CD4-positive, alpha-beta memory T cell (primary cell): ENCODE results near the gene ASIC5. TPM values are rescaled to one million over a fixed set of nuclear protein-coding genes. Genes with fewer than 3 reads are reported as not detected.

Experiments
- CTCF ChIA-PET: fragments of 350-600 bp; sonication (Branson Sonifier 250); formaldehyde crosslinking; loops from one replicate; lab custom pipeline; 2021; ENCODE audit warnings: inconsistent platforms; ENCODE audit not compliant: partially characterized antibody; lab: Charles Lee
- POLR2A ChIA-PET: fragments of 350-600 bp; sonication (Branson Sonifier 250); formaldehyde crosslinking; loops from one replicate; lab custom pipeline; 2021; ENCODE audit not compliant: partially characterized antibody; lab: Charles Lee
- DNase-seq, 5 donors: peaks; one replicate each; pipeline versions ENCODE4 v3.0.0 to v3.0.0-alpha.2; 2020 to 2022; ENCODE audit warnings: mixed read lengths in 1 of 5
- H3K27ac ChIP-seq: one replicate; pipeline ENCODE4 v1.7.0; 2013; ENCODE audit warnings: low read depth, low read length
- H3K27me3 ChIP-seq: 2 replicates; pipeline ENCODE4 v1.7.0; 2013; ENCODE audit warnings: mild to moderate bottlenecking, low read length, moderate library complexity; ENCODE audit not compliant: insufficient read depth
- H3K36me3 ChIP-seq: 2 replicates; pipeline ENCODE4 v1.7.0; 2013; ENCODE audit warnings: mild to moderate bottlenecking, low read length, moderate library complexity; ENCODE audit not compliant: insufficient read depth
- H3K4me1 ChIP-seq: 2 replicates; pipeline ENCODE4 v1.7.0; 2013; ENCODE audit warnings: mild to moderate bottlenecking, low read length, moderate library complexity; ENCODE audit not compliant: insufficient read depth
- H3K4me3 ChIP-seq, 2 donors: one replicate each; pipeline ENCODE4 v1.7.0; 2013; ENCODE audit warnings: low read length in 2 of 2, mild to moderate bottlenecking in 1 of 2
- H3K9me3 ChIP-seq, 2 donors: one replicate each; pipeline ENCODE4 v1.7.0; 2013; ENCODE audit warnings: low read length in 2 of 2, control low read depth in 1 of 2; ENCODE audit not compliant: control insufficient read depth in 1 of 2
- H3K27ac Mint-ChIP-seq, 7 donors: one replicate each; pipeline ENCODE4 v1.8.0; 2020 to 2021; ENCODE audit warnings: mixed read lengths in 7 of 7, mild to moderate bottlenecking in 6 of 7, inconsistent platforms in 3 of 7, moderate library complexity in 3 of 7
- H3K27me3 Mint-ChIP-seq, 2 donors: one replicate each; pipeline ENCODE4 v1.8.0; 2020 to 2021; ENCODE audit warnings: mixed read lengths in 2 of 2
- H3K36me3 Mint-ChIP-seq, 2 donors: one replicate each; pipeline ENCODE4 v1.8.0; 2020 to 2021; ENCODE audit warnings: mixed read lengths in 2 of 2, inconsistent platforms in 1 of 2, mild to moderate bottlenecking in 1 of 2
- H3K4me1 Mint-ChIP-seq, 4 donors: one replicate each; pipeline ENCODE4 v1.8.0; 2020 to 2021; ENCODE audit warnings: mixed read lengths in 4 of 4, mild to moderate bottlenecking in 1 of 4
- H3K4me3 Mint-ChIP-seq, 8 donors: one replicate each; pipeline ENCODE4 v1.8.0; 2020 to 2021; ENCODE audit warnings: mixed read lengths in 8 of 8, mild to moderate bottlenecking in 7 of 8, moderate library complexity in 6 of 8, inconsistent platforms in 3 of 8
- H3K9me3 Mint-ChIP-seq, 8 donors: one replicate each; pipeline ENCODE4 v1.8.0; 2020 to 2021; ENCODE audit warnings: mixed read lengths in 8 of 8, mild to moderate bottlenecking in 5 of 8, inconsistent platforms in 3 of 8, moderate library complexity in 1 of 8
- intact Hi-C: fragments of 100-400 bp; cut with micrococcal nuclease; formaldehyde crosslinking; loops from one replicate; pipeline ENCODE4 v1.15.1; 2023
- polyA plus RNA-seq, 2 donors: library from polyadenylated mRNA; unstranded; fragments of 300-500 nt; fragmentation: Illumina TruSeq; gene quantifications; one replicate each; pipeline ENCODE4 v1.2.3, GENCODE V29; 2021
- total RNA-seq, 2 experiments: library from RNA; stranded (reverse); gene quantifications; one replicate each; pipeline ENCODE4 v1.2.3, GENCODE V29; 2021

ASIC5 gene, protein sequence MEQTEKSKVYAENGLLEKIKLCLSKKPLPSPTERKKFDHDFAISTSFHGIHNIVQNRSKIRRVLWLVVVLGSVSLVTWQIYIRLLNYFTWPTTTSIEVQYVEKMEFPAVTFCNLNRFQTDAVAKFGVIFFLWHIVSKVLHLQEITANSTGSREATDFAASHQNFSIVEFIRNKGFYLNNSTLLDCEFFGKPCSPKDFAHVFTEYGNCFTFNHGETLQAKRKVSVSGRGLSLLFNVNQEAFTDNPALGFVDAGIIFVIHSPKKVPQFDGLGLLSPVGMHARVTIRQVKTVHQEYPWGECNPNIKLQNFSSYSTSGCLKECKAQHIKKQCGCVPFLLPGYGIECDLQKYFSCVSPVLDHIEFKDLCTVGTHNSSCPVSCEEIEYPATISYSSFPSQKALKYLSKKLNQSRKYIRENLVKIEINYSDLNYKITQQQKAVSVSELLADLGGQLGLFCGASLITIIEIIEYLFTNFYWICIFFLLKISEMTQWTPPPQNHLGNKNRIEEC
- total RNA-seq (not detected), polyA plus RNA-seq (not detected)

GRCh38 chr4:155866177-155866576 is at the start of gene ASIC5:
Gene ASIC5 (minus strand): TSS chr4:155866277. CDS start chr4:155866226, 51 bp downstream.
- POLR2A ChIA-PET: no interaction called here
- intact Hi-C loops: no loop called here
- no peaks in the 10 kb centered on the region for H3K36me3 Mint-ChIP-seq

DNA sequence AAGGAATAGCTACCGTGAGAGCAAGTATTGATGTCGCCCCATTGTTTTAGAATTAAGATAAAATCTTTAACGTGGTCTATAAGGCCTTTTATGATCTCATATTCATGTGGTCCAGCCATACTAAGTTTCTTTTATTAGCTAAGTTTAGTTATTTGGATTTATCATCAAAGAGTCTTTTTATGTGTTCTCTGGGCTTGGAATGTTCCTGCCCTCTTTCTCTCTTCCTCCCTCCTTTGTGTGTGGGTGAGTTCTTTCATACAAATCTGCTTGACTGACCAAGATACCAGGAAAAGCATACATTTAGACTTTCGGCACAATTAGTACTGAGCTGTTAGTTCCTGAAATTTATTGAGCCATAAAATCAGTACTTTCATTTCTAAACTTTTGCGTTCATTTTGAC is 48.7 kb upstream of the ASIC5 start:
- no peak overlapping the region for H3K27ac Mint-ChIP-seq

More at GRCh38 chr4:155866177-155866576, at the start of gene ASIC5:
- DNase-seq: no peak
- Histone ChIP-seq H3K4me3 (no peak within 1 kb of the TSS), H3K36me3 (no peaks in the 10 kb centered on the region), H3K27ac (no peak within 1 kb of the TSS), H3K9me3 (no peaks in the 10 kb centered on the region), H3K4me1 (no peaks in the 10 kb centered on the region), H3K27me3 (no peaks in the 10 kb centered on the region)
- Mint-ChIP-seq H3K4me3 (no peak within 1 kb of the TSS), H3K27ac (no peak within 1 kb of the TSS), H3K9me3 (peaks cover 0 to 7% (median 3%) of the 10 kb centered on the region in 8 donors), H3K4me1 (no peaks in the 10 kb centered on the region), H3K27me3 (peaks cover 2 to 3% of the 10 kb centered on the region in 2 donors)
- CTCF ChIA-PET: no interaction called here

GRCh38 chr4:155911905-155912304 is 45.8 kb upstream of the ASIC5 start:
- H3K36me3 ChIP-seq: no peaks in the 10 kb centered on the region
- H3K27me3 ChIP-seq: no peaks in the 10 kb centered on the region
- intact Hi-C loops: no loop called here
- DNase-seq: no peak
- no peak overlapping the region for H3K27ac Mint-ChIP-seq
- H3K4me1 Mint-ChIP-seq: no peaks in the 10 kb centered on the region
- H3K27me3 Mint-ChIP-seq: peaks cover 2% of the 10 kb centered on the region in 2 donors
- H3K9me3 ChIP-seq: no peaks in the 10 kb centered on the region
- no peak overlapping the region for H3K4me3 ChIP-seq
- CTCF ChIA-PET: interaction anchor here (1.8 kb wide), 1 partner anchor 41 kb away, joined by 5 read pairs; no protein-coding TSS in a partner anchor
- H3K36me3 Mint-ChIP-seq: no peaks in the 10 kb centered on the region
- no peaks in the 10 kb centered on the region for H3K9me3 Mint-ChIP-seq
- H3K4me3 Mint-ChIP-seq: no peak overlapping the region
- H3K27ac ChIP-seq: no peak overlapping the region
- POLR2A ChIA-PET: no interaction called here
- no peaks in the 10 kb centered on the region for H3K4me1 ChIP-seq

More for the DNA sequence above, 48.7 kb upstream of the ASIC5 start:
- CTCF ChIA-PET: no interaction called here
- Histone ChIP-seq H3K27ac (no peak overlapping the region), H3K27me3 (no peaks in the 10 kb centered on the region), H3K36me3 (no peaks in the 10 kb centered on the region), H3K4me3 (no peak overlapping the region), H3K4me1 (no peaks in the 10 kb centered on the region), H3K9me3 (no peaks in the 10 kb centered on the region)
- Mint-ChIP-seq H3K36me3 (no peaks in the 10 kb centered on the region), H3K27me3 (peaks cover 0 to 2% of the 10 kb centered on the region in 2 donors), H3K9me3 (no peaks in the 10 kb centered on the region), H3K4me3 (no peak overlapping the region), H3K4me1 (no peaks in the 10 kb centered on the region)
- intact Hi-C loops: no loop called here
- DNase-seq: no peak
- POLR2A ChIA-PET: no interaction called here

GRCh38 chr4:155909615-155910226 is 43.6 kb upstream of the ASIC5 start:
- POLR2A ChIA-PET: no interaction called here
- no peaks in the 10 kb centered on the region for H3K27me3 ChIP-seq

GRCh38 chr4:155908187-155909139 is 42.4 kb upstream of the ASIC5 start:
- Histone ChIP-seq H3K4me3 (no peak overlapping the region), H3K27me3 (no peaks in the 10 kb centered on the region), H3K9me3 (no peaks in the 10 kb centered on the region), H3K36me3 (no peaks in the 10 kb centered on the region), H3K4me1 (no peaks in the 10 kb centered on the region), H3K27ac (no peak overlapping the region)
- intact Hi-C loops: no loop called here
- Mint-ChIP-seq H3K9me3 (no peaks in the 10 kb centered on the region), H3K27ac (no peak overlapping the region), H3K27me3 (peaks cover 2% of the 10 kb centered on the region in 2 donors), H3K4me1 (no peaks in the 10 kb centered on the region), H3K4me3 (no peak overlapping the region), H3K36me3 (no peaks in the 10 kb centered on the region)
- ChIA-PET POLR2A (no interaction called here), CTCF (no interaction called here)
- no peak for DNase-seq

More at GRCh38 chr4:155909615-155910226, 43.6 kb upstream of the ASIC5 start:
- Mint-ChIP-seq H3K27me3 (peaks cover 2% of the 10 kb centered on the region in 2 donors), H3K4me3 (no peak overlapping the region), H3K36me3 (no peaks in the 10 kb centered on the region), H3K27ac (no peak overlapping the region), H3K9me3 (no peaks in the 10 kb centered on the region), H3K4me1 (no peaks in the 10 kb centered on the region)
- H3K36me3 ChIP-seq: no peaks in the 10 kb centered on the region
- no peak for DNase-seq
- H3K27ac ChIP-seq: no peak overlapping the region
- H3K4me3 ChIP-seq: no peak overlapping the region
- CTCF ChIA-PET: no interaction called here
- no peaks in the 10 kb centered on the region for H3K4me1 ChIP-seq
- H3K9me3 ChIP-seq: no peaks in the 10 kb centered on the region
- intact Hi-C loops: no loop called here

DNA sequence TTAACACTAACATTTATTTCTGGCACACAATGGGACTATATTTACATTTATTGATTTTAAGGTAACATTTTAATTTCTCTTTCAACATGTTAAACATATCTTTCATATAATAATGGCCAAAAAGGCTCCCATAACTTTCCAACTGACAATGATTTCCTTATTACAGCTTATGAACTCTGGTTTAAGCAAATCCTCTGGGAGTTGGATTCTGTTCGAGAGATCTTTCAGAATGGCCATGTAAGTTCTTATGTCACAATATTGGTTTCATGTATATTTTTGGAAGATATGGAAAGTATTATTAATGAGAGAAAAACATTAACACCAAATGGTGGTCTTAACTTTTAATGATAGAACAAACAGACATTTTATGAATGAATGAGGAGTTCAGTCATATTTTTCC is 41.5 kb upstream of the ASIC5 start:
- Histone ChIP-seq H3K27ac (no peak overlapping the region), H3K36me3 (no peaks in the 10 kb centered on the region), H3K4me1 (no peaks in the 10 kb centered on the region), H3K4me3 (no peak overlapping the region), H3K27me3 (no peaks in the 10 kb centered on the region), H3K9me3 (no peaks in the 10 kb centered on the region)
- ChIA-PET POLR2A (no interaction called here), CTCF (no interaction called here)
- Mint-ChIP-seq H3K27me3 (peaks cover 2% of the 10 kb centered on the region in 2 donors), H3K9me3 (no peaks in the 10 kb centered on the region), H3K36me3 (no peaks in the 10 kb centered on the region), H3K27ac (no peak overlapping the region), H3K4me3 (no peak overlapping the region), H3K4me1 (no peaks in the 10 kb centered on the region)
- intact Hi-C loops: no loop called here
- DNase-seq: no peak
